Gastroesophageal sphincter (tissue), 3 donors: ENCODE data around the gene SLC39A3.

Experiments
- CTCF ChIP-seq, 4 experiments: fragments of 200-600 bp in 2 of 4; fragments of 450-650 bp in 2 of 4; sonication (generic) in 1 of 4; IDR thresholded peaks; one replicate each; pipeline ENCODE4 v1.5.1; 2017 to 2019; ENCODE audit warnings: antibody characterized with exemption in 4 of 4, mild to moderate bottlenecking in 2 of 4, moderate library complexity in 2 of 4
- EP300 ChIP-seq: sonication (generic); formaldehyde crosslinking; IDR thresholded peaks from one replicate; pipeline ENCODE4 v1.6.1; 2017; ENCODE audit warnings: antibody characterized with exemption, mild to moderate bottlenecking
- POLR2A ChIP-seq, 2 donors: fragments of 450-650 bp; IDR thresholded peaks; one replicate each; pipeline ENCODE4 v1.6.1; 2017; ENCODE audit warnings: antibody characterized with exemption in 2 of 2, mild to moderate bottlenecking in 2 of 2, moderate library complexity in 1 of 2
- POLR2AphosphoS5 ChIP-seq: sonication (generic); formaldehyde crosslinking; IDR thresholded peaks from one replicate; pipeline ENCODE4 v1.6.1; 2017; ENCODE audit warnings: antibody characterized with exemption

GRCh38 chr19:2723345-2723715, 16.5 kb downstream of the SLC39A3 start:
- TF ChIP-seq CTCF (IDR thresholded peaks at IDR 0.05): no peak
- TF ChIP-seq POLR2AphosphoS5: no peak
- TF ChIP-seq EP300: no peak
- no peak for TF ChIP-seq POLR2A (IDR thresholded peaks at IDR 0.05)
